Activated CD4-positive, CD25-positive, alpha-beta regulatory T cell treated with anti-CD3 and anti-CD28 coated beads, Interleukin-2, amount 50 U/mL, for 24 hours (primary cell): ENCODE measurements around the gene STAT4.

Experiments
- ATAC-seq, 2 donors: fragments of 150-1000 bp; cut with Tn5 transposase; one replicate each; pipeline ENCODE4 v1.10.0; 2021; ENCODE audit warnings: mild to moderate bottlenecking in 1 of 2, moderate library complexity in 1 of 2

The STAT4 gene

DNA sequence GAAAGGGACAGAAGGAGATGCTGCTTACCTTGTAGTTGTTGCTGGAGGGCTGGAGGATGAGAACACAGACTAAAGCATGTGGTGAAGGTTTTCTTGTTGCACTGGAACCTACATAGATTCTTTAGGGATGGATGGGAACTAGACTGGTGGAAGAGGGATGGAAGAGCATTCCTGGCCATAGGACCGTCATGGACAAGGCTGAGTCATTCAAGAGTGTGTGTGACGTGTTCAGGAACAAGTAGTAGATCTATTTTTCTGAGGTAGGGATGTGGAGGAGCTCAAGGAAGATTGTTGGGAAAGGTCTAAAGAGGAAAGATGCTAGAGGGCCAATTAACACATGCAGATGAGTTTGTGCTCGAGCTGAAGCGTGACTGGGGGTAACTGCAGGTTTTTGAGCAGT lies 6.6 kb downstream of the STAT4 start:
- no peak for ATAC-seq

DNA sequence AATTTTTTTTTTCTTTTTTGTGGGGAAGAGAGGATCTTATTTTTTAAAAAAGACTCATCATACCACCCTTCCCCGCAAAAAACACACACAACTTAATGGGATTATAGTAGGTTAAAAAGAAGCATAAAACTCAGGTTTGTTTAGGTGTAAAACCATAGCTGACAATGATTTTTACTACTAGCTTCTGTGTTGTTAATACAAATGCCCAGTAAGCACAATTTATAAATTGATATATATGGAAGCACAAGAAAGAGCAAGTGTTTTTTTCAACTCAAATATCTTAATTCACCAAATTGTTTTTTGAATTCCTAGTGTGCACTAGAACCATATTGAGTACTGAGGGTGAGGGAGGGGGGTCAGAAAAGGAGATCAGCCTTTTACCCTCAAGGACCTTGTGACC lies 7.0 kb downstream of the STAT4 start:
- ATAC-seq = no peak

DNA sequence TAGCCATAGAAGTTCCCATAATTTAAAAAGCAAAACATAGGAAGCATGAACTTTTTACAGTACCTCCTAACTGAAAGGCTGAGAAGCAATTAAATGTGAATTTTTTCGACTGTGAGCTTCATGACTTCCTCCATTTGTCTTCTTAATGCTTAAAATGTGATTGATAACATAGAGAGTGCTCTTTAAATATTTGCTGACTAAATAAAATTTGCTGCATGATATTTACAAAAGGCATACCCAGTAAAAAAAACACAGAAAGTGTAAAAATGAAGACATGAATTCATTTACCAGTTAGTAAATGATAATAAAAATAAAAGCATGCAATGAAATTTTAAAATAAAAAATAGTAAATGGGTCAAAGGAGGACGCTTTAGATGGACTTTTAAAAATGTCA lies 21.9 kb downstream of the STAT4 start:
- no peak for ATAC-seq

DNA sequence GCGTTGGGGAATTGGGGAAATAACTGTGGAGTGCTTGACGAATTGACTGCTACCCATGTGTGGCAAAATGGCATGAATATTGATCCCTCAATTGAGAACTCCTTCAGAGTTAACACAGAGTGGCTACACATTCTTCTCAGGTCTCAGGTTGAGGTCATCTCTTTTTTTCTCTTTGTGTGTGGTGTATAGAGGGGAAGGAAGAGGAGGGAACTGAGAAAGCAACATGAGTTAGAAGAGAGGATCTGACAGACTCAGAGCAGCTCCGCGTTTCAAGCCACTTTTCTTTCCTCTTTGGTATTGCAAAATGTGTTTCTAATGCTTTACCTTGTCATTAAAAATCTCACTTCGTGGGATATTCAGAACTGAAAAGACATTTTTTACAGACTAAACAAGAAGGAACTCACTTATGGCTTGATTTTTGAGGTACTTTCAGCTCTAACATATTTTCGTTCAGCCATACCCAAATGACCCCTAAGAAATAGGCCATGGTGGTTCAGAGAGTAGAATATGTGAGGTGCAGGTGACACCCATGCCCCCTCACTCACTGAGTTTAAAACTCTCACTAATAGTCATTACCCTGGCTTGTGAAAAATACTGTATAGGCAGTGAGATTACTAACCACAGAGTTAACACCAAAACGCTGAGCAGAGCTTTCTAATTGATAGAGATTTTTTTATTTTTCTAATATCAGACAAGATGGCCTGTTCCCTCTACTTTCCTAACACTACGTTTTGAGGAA lies 22.5 kb downstream of the STAT4 start:
- peak; percentile 26 to 44 for ATAC-seq

DNA sequence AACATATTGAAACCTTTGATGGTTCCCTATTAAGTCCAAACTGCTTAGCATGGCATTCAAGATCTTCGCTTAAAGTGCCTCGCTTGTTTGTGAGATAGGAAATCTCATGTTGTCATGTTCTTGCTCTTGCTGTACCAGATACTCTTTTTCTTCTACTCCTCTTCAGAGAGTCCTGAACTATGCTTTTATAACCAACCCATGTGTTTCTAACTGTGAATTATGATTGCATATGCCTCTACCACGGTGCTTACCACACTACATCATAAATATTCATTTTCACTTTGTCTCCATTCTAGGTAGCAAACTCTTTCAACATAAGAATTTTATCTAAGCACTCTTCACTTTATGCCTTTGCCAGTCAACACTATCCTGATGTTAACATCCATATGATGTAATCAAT lies 23.6 kb downstream of the STAT4 start:
- peak; percentile 21 to 27 for ATAC-seq

DNA sequence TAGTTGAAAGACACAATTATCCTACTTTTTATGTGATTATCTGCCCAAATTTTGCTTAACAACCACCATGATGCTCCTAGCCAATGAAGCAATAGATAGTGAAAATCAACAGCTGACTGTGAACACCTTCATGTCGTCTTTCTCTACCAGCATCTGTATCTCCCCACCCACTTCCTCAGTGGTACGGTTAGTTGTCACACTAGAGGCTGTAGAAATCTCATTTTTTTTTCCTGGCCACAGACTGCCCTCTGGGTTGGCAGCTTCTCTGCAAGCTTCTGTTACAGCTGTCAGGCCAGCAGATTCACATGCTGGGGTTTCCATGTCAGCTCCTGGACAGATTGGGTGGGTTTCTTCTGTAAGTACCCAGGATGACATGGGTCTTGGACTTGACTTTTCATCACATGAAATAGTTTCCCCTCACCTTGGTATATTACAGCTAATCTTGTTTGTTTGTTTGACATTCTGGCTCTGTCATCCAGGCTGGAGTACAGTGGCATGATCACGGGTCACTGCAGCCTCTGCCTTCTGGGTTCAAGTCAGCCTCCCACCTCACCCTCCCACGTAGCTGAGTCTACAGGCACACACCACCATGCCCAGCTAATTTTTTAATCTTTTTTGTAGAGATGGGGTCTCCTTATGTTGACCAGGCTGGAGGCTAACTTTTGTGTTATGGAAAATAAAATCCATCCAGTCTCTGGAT lies 24.3 kb downstream of the STAT4 start:
- peak; percentile 26 to 48 for ATAC-seq

DNA sequence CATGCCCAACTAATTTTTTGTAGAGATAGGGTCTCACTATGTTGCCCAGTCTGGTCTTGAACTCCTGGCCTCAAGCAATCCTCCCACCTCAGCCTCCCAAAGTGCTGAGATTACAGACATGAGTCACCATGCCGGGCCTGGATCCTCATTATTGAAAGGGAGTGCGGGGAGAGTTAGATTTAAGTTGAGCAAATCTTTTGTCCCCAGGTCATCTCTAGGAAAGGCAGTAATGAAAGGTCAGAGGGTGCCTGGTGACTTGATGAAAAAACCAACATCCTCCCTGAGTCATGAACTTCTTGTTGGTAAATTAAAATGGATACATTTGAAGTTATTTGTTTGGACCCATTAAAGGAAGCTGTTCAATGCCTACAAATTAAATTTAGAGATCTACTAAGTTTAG lies 25.1 kb downstream of the STAT4 start:
- ATAC-seq = no peak

DNA sequence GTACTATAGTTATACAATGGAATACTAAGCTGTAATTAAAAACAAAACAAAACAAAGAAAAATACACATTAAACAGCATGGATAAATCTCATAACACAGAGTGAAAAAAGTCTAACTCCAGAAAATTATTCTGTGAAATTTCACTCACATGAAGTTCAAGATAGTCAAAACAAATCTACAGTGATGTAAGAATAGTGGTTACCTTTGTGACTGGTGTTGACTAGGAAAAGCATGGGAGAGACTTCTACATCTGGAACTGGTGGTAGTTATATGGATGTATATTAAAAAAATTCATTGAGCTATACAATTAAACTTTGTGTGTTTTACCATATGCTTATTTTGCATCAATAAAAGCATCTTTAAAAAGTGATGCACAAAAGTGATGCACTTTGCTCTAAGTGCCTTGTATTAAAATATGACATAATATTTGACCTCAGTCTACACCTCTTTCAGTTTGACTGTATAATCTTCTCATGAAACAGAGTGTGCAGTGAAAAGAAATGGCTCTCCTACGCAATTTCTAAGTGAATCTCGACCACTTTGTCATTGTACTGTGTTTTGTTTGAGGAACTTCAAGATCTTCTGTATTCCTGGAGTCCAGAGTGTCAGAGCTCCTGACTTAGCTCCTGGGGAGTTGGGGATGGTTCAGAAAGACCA lies 28.0 kb downstream of the STAT4 start:
- ATAC-seq = peak; percentile 80 to 86

DNA sequence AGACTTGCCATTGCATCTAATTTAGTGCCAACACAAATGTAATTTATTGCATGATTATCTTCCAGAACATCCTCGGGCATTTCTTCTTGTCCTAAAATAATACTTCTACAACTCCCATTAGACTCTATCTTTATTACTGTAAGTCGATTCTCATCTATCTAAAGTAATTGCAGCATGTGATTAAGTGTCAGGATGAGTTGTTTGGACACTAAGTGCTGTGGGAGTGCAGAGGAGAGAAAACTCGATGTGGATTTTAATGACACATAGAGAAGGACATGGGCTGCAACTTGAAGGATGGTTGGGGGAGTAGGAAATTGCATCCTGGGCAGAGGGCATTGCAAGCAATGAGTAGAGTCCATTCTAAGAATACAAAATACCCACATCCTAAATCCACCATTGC lies 33.5 kb downstream of the STAT4 start:
- ATAC-seq = no peak

DNA sequence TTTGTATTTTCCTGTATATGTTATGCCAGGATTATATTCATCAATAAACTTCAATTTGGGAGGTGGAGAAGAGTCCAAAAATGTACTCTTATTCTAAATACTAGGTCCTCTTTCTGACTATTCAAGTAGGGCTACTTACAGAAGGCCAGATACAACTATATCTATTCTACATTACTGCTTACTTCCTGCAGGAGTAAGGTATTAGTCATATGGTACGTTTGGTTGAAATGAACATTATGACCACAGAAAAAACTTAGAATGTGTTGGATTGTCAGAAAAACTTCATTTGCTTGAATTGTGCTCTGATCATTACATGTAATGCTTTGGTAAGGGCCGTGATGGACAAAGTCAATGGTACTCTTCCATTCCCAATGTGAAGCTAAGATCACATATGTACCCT lies 35.0 kb downstream of the STAT4 start:
- peak; percentile 58 to 60 for ATAC-seq

DNA sequence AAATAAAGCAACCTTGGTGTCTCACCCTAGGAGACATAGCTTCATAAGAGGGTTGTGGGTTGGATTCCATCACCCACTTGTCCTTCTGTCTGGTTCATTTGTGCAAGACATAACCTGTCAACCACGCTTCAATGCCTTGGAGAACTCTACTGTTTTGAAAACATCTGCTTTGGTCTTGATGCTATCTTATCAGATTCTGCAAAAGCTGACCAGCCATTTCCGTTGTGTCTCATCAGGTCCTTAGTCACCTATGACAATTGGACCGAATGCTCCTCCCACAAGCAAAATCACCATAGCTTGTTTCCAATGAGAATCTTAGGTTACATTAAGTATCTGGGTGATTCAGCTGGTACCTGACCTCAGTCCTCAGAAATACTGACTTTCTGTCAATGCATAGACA lies 35.4 kb downstream of the STAT4 start:
- ATAC-seq = peak; percentile 76 to 78

DNA sequence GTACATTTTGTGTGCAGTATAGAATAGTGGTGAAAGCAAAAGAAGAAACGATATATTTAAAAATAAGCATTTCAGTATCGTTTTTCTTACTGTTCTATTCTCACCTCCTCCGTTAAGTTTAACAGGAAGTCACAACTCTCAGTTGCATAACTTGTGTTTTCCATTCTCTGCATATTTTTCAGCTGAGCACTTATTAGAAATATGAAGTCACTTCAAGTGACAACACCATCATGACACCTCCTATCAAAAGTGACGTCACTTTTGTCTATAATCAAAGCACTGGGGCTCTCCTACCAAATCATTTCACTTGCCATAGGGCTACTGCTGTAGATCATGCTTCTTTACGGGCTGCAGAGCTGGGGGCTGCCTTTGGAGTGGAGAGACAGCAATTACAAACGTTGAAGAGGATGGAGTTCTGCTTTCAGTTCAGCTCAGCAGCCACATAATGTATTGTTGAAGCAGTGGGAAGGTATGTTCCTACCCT lies 36.3 kb downstream of the STAT4 start:
- peak; percentile 30 to 39 for ATAC-seq

DNA sequence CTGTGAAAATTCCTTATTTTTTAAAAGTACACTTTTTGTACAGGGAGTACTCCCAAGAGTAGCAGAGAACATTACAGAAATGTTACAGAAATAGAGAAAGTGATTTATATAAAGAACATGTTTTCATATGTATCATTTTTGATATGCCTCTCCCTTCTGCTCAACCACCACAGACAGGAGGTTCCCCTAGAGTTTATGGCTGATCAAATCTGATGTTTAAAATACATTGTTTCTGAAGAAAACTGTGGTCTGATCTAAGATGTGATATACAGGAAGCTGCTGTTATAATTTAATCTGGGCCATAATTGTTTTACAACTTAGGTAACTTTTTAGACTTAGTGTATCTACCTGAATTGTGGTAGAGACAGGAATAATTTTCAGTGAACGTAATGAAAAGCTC lies 37.0 kb downstream of the STAT4 start:
- no peak for ATAC-seq

DNA sequence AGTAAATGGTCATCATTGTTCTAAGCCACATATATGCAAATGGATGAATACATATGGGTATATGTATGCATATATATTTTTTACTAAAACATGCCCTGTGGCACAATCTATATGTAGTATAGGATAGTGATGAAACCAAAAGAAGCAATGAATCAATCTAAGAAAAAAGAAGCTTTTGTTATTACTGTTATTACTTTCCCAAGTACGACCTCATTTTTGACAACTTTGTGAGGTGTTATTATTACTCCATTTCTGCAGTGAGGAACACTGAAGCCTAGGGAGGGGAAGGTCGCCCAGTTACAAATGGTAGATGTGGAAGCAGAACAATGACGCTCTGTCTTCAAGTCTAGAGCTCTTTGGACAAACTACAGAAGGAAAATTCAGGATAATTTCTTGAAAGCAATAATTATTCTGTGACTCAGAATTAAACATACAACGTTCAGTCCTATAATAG lies 38.3 kb downstream of the STAT4 start:
- ATAC-seq = peak; percentile 7 to 19

DNA sequence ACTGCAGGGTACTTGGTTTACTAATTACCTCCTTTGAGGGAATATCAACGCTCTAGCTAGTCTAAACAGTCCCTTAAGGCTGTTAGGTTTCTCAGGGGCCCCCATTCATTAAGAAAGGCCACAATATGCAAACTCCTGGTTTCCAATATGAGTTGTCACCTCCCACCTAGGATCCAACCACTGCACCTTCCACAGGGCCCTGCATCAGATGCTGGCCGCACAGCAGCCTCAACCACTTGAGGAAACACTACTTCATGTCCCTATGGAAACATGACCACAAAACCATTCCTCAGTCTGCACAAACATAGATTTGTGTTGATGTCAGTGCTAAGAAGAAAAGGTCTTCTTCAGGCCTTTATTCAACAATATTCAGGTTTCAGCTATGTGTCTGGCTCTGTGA lies 40.9 kb downstream of the STAT4 start:
- no peak for ATAC-seq

DNA sequence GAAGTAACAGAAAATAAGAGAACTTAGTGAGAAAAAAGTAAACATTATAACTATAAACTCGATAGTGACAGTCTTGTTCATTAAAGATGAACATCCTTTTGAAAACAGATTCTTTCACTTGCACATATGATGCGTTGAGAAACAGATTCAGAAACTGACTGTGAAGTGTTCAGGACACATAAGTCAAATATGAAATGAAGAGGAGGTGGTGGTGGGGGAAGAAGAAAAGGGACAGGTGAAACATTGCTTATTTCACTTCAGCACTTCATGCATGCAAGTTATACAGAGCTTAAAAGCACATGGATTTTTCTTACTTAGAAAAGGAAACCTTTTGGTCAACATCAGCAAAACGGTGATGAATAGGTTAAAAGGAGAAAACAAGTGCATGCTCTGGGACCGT lies 42.5 kb downstream of the STAT4 start:
- ATAC-seq = peak; percentile 29 to 31

DNA sequence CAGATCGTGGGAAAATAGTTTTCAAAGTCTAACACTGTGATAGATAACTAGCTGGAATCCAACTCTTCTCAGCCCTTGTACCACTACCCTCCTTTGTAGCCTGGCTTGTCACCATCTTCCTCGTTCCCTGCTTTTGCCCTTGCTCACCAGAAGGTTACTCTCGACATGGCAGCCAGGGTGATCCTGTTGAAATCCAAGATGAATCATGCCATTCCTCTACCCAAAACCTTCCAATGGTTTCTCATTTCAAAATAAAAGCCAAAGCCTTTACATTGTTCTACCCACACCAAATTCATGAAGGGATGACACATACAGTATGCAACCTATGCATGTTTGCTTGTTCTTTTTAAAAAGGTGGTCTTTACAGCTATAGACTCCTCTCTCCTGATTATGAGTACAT lies 45.7 kb downstream of the STAT4 start:
- no peak for ATAC-seq

DNA sequence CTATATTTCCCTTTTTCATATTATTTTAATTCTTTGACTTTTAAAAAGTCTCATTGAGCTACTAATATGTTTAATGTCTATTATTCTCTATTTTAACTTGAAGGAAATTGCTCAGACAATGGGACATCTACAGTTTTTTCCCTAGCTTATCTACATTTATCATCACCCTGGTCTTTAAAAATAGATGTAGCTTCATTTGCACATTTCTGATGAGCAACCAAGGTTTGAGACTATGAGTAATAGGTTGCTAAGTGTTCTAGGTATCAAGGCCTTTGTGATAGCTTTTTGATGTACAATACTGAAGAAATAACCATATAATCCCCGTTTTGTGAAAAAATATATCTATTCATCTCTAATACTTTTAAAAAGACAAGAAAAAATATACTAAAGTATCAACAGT lies 47.0 kb downstream of the STAT4 start:
- ATAC-seq = peak; percentile 95

DNA sequence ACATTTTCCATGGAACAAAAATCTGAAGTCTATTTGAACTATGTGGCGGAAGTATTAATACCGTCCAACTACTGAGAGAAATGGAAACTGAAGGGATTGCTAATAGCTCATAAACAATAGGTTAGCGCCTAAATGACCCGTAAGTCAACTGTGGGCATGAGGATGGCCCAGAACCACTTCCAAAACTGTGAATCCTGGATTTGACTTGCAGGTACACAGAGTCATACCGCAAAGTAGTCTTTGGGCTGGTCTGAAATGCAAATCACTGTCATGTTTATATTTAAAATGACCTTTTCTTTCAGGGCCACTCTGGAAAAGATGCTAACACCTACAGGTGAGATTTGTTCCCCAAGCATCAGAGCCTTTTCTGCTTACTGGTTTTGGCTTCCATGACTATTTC lies 50.6 kb downstream of the STAT4 start:
- ATAC-seq = no peak

DNA sequence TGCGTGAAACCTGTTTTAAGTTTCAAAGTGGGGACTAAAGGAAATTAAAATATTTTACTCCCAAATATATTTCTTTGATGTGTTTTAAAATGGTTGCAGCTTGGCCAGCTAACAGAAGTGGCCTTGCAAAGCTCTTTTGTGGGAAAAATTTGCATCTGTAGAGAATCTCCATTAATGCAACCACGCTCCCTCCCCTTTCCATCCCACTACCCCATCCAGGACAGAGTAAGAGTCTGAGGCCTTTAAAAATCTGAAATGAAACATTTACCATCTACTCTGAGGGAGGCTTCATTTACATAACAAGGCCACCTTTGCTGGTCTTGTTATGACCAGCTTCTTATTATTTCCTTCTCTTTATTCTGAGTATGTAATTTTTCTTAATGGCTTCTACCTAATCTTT lies 63.5 kb downstream of the STAT4 start:
- ATAC-seq = no peak

DNA sequence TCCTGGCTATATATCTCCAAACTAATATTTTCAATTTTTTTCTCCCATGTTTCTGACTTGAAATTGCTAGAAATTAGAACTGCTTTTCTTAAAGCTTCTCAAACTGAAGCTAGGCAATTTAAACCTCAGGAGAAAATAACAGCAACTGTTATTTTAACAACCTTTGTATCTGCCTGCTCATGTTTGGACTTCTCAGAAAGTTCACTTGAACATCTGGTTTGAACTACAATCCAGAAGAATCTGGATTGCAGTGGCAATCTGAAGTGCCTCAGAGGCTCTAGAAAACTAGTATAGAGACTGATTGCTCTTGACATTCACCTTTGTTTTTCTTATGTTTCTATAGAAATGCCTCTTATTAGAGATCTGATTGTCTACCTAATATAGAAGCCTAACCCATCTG lies 64.1 kb downstream of the STAT4 start:
- no peak for ATAC-seq

DNA sequence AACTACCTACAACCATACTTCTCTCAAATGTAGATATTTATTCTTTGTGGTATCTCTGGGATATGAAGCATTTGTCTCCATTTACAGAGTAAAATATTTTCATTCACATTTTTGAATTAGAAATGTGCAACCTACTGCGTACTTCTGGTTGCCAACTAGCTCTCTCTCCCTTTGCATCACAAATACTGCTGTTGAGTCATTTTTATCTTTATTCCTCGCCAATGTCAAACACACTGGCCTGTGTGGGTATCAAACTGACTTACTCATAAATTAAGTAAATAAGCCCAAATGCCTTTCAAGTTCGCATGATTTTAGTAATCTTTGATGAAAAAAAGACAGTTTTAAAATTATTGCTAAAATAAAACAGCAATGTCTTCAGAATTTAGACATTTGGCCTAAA lies 67.3 kb downstream of the STAT4 start:
- ATAC-seq = no peak

DNA sequence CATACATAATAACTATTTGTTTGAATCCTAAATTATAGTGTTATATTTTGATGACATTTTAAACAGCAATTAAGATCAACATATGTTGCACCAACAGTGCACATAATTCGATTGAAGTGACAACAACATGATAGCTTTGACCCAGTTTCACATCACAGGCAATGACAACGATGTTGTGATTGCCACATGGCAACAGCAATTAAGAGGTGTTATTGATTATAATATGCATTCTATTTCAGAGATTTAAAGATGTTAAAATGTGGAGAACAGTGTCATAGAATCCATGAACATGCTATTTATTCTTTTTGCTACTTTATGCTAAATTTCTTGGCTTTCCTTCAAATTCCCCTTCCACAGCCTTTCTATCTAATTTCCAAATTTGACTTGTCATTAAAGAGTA lies 68.5 kb downstream of the STAT4 start:
- no peak for ATAC-seq
